ENCODE results near the gene ILKAP.

Gene ILKAP

DNA sequence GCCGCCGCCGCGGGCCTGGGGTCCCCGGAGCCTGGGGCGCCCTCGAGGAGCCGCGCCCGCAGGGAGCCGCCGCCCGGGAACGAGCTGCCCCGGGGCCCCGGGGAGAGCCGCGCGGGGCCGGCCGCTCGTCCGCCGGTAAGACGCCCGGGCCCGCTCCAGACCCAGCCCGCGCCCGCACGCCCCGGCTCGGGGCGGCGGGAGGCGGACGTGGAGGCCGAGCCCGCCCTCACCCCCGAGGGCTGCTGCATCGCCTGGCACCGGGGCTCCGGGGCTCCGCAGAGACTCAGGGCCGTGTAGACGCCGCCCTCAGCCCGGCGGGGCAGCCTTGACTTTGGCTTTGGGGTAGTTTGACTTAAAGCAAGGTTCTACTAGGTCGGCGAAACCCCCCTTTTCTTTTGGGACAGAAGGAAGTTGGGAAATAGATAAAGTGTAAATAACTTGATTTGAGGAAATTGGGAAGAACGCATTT lies 44.4 kb downstream of the ILKAP start:
- TF ChIP-seq, protein P1, sequence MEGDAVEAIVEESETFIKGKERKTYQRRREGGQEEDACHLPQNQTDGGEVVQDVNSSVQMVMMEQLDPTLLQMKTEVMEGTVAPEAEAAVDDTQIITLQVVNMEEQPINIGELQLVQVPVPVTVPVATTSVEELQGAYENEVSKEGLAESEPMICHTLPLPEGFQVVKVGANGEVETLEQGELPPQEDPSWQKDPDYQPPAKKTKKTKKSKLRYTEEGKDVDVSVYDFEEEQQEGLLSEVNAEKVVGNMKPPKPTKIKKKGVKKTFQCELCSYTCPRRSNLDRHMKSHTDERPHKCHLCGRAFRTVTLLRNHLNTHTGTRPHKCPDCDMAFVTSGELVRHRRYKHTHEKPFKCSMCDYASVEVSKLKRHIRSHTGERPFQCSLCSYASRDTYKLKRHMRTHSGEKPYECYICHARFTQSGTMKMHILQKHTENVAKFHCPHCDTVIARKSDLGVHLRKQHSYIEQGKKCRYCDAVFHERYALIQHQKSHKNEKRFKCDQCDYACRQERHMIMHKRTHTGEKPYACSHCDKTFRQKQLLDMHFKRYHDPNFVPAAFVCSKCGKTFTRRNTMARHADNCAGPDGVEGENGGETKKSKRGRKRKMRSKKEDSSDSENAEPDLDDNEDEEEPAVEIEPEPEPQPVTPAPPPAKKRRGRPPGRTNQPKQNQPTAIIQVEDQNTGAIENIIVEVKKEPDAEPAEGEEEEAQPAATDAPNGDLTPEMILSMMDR (IDR thresholded peaks at IDR 0.05; ENCODE audit: control insufficient read depth, extremely low read depth, insufficient read depth), result no peak
- DNase-seq (ENCODE audit: low read depth), result no peak
- H3K4me3 ChIP-seq (ENCODE audit: low read depth, low read length), result no peak overlapping the region

DNA sequence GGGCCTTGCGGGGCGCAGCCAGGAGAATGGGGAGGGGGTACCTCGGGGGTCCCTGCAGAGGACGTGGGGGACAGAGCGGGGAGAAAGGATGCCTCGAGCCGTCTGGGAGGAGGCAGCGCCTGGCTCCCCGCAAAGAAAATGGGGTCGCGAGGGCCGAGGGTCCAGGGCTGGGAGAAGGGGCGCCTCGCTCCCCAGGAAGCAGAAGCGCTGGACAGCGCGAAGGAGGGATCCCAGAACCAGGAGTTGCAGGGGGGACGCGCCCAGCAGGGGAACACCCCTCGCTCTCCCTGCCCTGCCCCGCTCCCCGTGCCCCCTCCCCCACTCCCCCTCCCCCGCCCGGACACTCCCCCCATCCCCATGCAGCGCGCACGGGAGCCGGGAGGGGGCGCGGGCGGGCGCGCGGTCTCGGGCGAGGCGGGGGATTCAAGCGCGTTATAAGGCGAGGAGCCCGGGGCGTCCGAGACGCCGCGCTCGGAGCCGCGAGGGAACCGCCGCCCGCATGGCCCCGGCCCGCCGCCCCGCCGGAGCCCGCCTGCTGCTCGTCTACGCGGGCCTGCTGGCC lies 44.9 kb downstream of the ILKAP start, which contains the start of gene ERFE:
Gene ERFE, plus strand, starts transcription at position 462 of the 562 bp plus-strand sequence. Its CDS starts 38 bp downstream, at position 500.
- DNase-seq (ENCODE audit: low read depth), result no peak
- no peak within 1 kb of the TSS for H3K4me3 ChIP-seq (ENCODE audit: low read depth, low read length)
- TF ChIP-seq, protein P1 (IDR thresholded peaks at IDR 0.05; ENCODE audit: control insufficient read depth, extremely low read depth, insufficient read depth), result peak; percentile 52

- no peak overlapping the region for H3K4me3 ChIP-seq (ENCODE audit: low read depth, low read length)
- DNase-seq (ENCODE audit: low read depth), result no peak
These were observed 45.4 kb downstream of the ILKAP start for GRCh38 chr2:238158018-238158508.

DNA sequence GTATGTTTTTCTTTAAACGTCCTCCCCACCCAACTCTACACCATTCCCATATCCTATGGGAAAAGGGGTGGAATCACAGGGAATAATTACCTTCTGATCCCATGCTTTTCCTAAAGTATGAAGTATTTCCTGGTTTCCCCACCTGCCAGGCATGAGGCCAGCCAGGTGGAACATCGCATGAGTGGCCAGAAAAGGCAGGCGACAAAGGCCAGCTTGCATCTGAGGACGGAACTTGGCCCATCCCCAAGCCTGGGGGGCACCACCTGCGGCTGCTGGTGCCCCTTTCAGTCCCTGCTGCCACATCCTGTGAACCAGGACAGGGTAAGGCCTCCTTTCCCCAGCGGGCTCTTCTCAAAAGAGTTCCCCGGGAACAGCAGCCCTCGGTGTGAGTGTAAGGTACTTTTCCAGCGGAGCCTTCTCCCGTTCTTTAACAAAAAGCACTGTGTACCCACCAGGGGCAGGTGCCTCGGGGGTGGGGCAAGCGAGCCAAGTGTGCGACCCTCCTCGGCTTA lies 45.9 kb downstream of the ILKAP start:
- no peak for DNase-seq (ENCODE audit: low read depth)
- TF ChIP-seq, protein P1 (IDR thresholded peaks at IDR 0.05; ENCODE audit: control insufficient read depth, extremely low read depth, insufficient read depth), result no peak
- no peak overlapping the region for H3K4me3 ChIP-seq (ENCODE audit: low read depth, low read length)

More at GRCh38 chr2:238158018-238158508, 45.4 kb downstream of the ILKAP start:
- TF ChIP-seq, protein P1 (IDR thresholded peaks at IDR 0.05; ENCODE audit: control insufficient read depth, extremely low read depth, insufficient read depth), result no peak

DNA sequence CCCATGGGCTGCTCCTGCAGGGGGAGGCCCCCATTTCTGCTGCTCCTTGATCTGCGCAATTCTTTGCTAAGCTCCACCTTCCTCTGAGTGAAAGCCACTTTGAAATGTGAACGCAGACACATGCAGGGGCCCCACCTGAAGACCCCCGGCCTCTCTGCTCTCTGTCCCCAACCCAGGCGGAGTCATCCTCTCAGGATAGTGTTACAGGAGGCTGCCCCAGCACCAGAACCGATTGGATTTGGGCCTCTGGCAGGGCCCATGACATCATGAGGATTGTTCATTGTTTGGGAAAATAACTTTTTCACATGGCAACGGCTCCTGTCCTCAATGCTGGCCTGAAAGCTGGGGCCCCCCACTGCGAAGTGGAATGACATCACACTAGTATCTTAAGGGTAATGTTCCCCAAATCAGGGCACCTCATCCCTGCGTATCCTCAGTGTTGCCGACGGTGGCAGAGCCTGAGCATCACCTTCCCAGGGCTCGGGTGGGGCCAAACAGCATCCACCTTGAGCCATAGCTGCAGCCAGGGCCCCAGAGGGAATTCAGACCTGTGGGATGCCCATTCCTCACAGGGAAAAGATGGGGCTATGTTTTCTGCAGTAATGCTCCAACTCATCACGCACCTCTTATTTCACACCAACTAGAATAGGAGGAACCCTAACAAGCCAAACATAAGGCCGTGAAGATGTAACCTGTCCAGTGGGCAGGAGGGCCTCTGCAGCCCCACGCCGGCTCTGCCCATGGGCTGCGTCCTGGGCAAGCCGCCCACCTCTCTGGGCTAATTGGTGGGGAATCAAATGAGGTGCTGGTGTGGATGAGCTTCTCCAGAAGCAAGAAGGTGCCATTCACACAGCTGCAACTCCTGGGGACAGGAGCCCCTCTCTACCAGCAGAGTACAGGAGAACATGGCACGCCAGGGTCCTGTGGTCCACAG lies 47.5 kb downstream of the ILKAP start:
- no peak overlapping the region for H3K4me3 ChIP-seq (ENCODE audit: low read depth, low read length)
- DNase-seq (ENCODE audit: low read depth), result no peak
- TF ChIP-seq, protein P1 (IDR thresholded peaks at IDR 0.05; ENCODE audit: control insufficient read depth, extremely low read depth, insufficient read depth), result no peak

GRCh38 chr2:238155051-238155760 lies 48.3 kb downstream of the ILKAP start:
- no peak for DNase-seq (ENCODE audit: low read depth)
- TF ChIP-seq, protein P1 (IDR thresholded peaks at IDR 0.05; ENCODE audit: control insufficient read depth, extremely low read depth, insufficient read depth), result no peak
- H3K4me3 ChIP-seq (ENCODE audit: low read depth, low read length), result no peak overlapping the region
